ENCODE results near the gene ATP6V0A4.

ATP6V0A4 gene

GRCh38 chr7:138665249-138665648, 132.7 kb downstream of the ATP6V0A4 start:
- TF ChIP-seq CTCF (IDR thresholded peaks at IDR 0.05; ENCODE audit: insufficient read depth, low read depth, low read length, missing control alignments): no peak
- DNase-seq (ENCODE audit: low read depth): no peak
- H3K4me3 ChIP-seq (ENCODE audit: low read depth, low read length): no peak overlapping the region

GRCh38 chr7:138663725-138664710, 134.0 kb downstream of the ATP6V0A4 start:
- TF ChIP-seq CTCF (IDR thresholded peaks at IDR 0.05; ENCODE audit: insufficient read depth, low read depth, low read length, missing control alignments): no peak
- DNase-seq (ENCODE audit: low read depth): no peak
- H3K4me3 ChIP-seq (ENCODE audit: low read depth, low read length): no peak overlapping the region

GRCh38 chr7:138662991-138663320, 135.0 kb downstream of the ATP6V0A4 start:
- DNase-seq (ENCODE audit: low read depth): no peak
- TF ChIP-seq CTCF (IDR thresholded peaks at IDR 0.05; ENCODE audit: insufficient read depth, low read depth, low read length, missing control alignments): no peak
- H3K4me3 ChIP-seq (ENCODE audit: low read depth, low read length): no peak overlapping the region

GRCh38 chr7:138662076-138662990, 135.7 kb downstream of the ATP6V0A4 start:
- TF ChIP-seq CTCF (IDR thresholded peaks at IDR 0.05; ENCODE audit: insufficient read depth, low read depth, low read length, missing control alignments): no peak
- no peak for DNase-seq (ENCODE audit: low read depth)
- H3K4me3 ChIP-seq (ENCODE audit: low read depth, low read length): no peak overlapping the region

GRCh38 chr7:138661069-138661635, 136.8 kb downstream of the ATP6V0A4 start:
- no peak overlapping the region for H3K4me3 ChIP-seq (ENCODE audit: low read depth, low read length)
- TF ChIP-seq CTCF (IDR thresholded peaks at IDR 0.05; ENCODE audit: insufficient read depth, low read depth, low read length, missing control alignments): no peak
- no peak for DNase-seq (ENCODE audit: low read depth)

GRCh38 chr7:138658889-138659288, 139.1 kb downstream of the ATP6V0A4 start:
- no peak for TF ChIP-seq CTCF (IDR thresholded peaks at IDR 0.05; ENCODE audit: insufficient read depth, low read depth, low read length, missing control alignments)
- no peak overlapping the region for H3K4me3 ChIP-seq (ENCODE audit: low read depth, low read length)
- no peak for DNase-seq (ENCODE audit: low read depth)

Data from GM12865 (cell line).